ENCODE data around the gene CFAP46.

DNA sequence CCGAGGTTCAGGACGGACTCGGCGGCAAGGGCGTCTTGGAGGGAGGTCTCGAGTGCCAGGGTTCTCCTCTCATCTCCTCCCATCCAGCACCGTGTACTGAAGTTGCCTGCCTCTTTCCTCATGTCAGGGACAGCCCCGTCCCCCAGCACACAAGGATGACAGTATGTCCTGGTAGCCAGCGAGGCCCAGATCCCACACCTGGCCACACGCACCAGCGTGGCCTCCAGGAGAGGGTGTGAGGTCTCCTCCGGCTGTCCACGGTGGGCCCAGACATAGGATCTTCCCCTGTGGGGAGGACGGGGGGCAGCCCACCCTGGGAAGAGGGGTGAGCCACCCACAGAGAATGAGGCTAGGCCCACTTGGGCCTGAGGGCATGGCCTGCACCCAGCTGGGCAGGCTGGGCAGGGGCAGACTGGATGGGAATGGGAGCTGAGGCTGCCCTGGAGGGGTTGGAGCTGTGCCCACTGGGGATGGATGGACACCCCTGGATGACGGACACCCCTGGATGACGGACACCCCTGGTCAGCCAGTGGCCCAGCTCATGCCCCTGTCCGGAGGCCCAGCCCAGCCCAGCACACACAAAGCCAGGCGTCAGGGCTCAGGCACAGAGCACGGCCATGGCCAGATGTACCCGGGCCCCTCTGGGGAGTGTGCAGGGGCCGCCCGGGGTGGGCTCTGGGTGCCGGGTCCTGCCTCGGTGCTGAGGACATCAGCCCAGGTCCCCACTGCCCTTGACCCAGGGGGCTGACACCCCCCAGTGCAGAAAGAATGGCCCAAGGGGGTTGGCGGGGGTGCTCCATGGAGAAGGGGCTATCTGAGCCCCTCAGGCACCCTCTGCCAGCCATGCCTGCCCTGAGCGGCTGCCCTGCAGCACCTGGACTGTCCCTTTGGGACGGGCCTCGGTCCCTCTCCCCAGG, 30.9 kb upstream of the CFAP46 start:
- TF ChIP-seq, protein P1, sequence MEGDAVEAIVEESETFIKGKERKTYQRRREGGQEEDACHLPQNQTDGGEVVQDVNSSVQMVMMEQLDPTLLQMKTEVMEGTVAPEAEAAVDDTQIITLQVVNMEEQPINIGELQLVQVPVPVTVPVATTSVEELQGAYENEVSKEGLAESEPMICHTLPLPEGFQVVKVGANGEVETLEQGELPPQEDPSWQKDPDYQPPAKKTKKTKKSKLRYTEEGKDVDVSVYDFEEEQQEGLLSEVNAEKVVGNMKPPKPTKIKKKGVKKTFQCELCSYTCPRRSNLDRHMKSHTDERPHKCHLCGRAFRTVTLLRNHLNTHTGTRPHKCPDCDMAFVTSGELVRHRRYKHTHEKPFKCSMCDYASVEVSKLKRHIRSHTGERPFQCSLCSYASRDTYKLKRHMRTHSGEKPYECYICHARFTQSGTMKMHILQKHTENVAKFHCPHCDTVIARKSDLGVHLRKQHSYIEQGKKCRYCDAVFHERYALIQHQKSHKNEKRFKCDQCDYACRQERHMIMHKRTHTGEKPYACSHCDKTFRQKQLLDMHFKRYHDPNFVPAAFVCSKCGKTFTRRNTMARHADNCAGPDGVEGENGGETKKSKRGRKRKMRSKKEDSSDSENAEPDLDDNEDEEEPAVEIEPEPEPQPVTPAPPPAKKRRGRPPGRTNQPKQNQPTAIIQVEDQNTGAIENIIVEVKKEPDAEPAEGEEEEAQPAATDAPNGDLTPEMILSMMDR (IDR thresholded peaks at IDR 0.05) = no peak
- TF ChIP-seq POLR2A (IDR thresholded peaks at IDR 0.05) = no peak

All from lower leg skin (tissue), 3 donors.